H1 (cell line): ENCODE measurements around the gene WIPF3. TPM values are rescaled to one million over a fixed set of nuclear protein-coding genes. Genes with fewer than 3 reads are reported as not detected.

ENCODE experiments used
- CTCF ChIA-PET: fragments of 300-600 bp; sonication (Branson Sonifier 250); formaldehyde crosslinking; loops from one replicate; lab custom pipeline; 2021; ENCODE audit not compliant: partially characterized antibody; lab: Charles Lee
- POLR2A ChIA-PET: fragments of 300-600 bp; sonication (Branson Sonifier 250); formaldehyde crosslinking; loops from one replicate; lab custom pipeline; 2021; ENCODE audit warnings: inconsistent platforms; ENCODE audit not compliant: partially characterized antibody; lab: Charles Lee
- DNase-seq, 2 experiments: peaks; one replicate each; pipeline versions ENCODE4 v3.0.0 to v3.0.0-alpha.2; 2010 to 2022; ENCODE audit warnings: low spot score in 2 of 2, low read depth in 1 of 2, mixed read lengths in 1 of 2
- FAIRE-seq: peaks from 2 replicates; lab custom pipeline; 2011; peaks lifted over from hg19 to GRCh38; lab: Jason Lieb, UNC
- H2AFZ ChIP-seq: 2 replicates; pipeline ENCODE4 v1.8.1; 2012; ENCODE audit warnings: low read length, inconsistent platforms
- H2AK5ac ChIP-seq: 2 replicates; pipeline ENCODE4 v1.6.1; 2013; ENCODE audit warnings: low read depth, low read length
- H2BK120ac ChIP-seq: replicated peaks from 2 replicates; pipeline ENCODE3; 2013; ENCODE audit warnings: low read depth, low read length, inconsistent platforms
- H2BK12ac ChIP-seq: 2 replicates; pipeline ENCODE4 v1.6.1; 2013; ENCODE audit warnings: low read depth, low read length
- H2BK15ac ChIP-seq: 2 replicates; pipeline ENCODE4 v1.6.1; 2013; ENCODE audit warnings: low read length
- H2BK20ac ChIP-seq: 2 replicates; pipeline ENCODE4 v1.6.1; 2013; ENCODE audit warnings: low read length
- H2BK5ac ChIP-seq: 2 replicates; pipeline ENCODE4 v1.6.1; 2013; ENCODE audit warnings: low read depth, low read length
- H3K14ac ChIP-seq: 2 replicates; pipeline ENCODE4 v1.6.1; 2013; ENCODE audit warnings: inconsistent platforms; ENCODE audit not compliant: insufficient read length
- H3K18ac ChIP-seq: 2 replicates; pipeline ENCODE4 v1.6.1; 2013; ENCODE audit warnings: low read length; ENCODE audit errors: extremely low read depth
- H3K23ac ChIP-seq: 2 replicates; pipeline ENCODE4 v1.6.1; 2013; ENCODE audit warnings: inconsistent platforms; ENCODE audit not compliant: insufficient read length
- H3K23me2 ChIP-seq: 2 replicates; pipeline ENCODE4 v1.6.1; 2013; ENCODE audit warnings: low read depth, low read length
- H3K27ac ChIP-seq: 2 replicates; pipeline ENCODE4 v1.6.1; 2011; ENCODE audit warnings: low read depth, low read length, inconsistent platforms
- H3K27me3 ChIP-seq, 4 experiments: replicated peaks in 1 of 4; 1 replicate in 1 of 4; 2 replicates in 3 of 4; pipeline versions ENCODE4 v1.6.1 to v1.8.1; 2011 to 2013; ENCODE audit warnings: low read length in 3 of 4, mild to moderate bottlenecking in 3 of 4, inconsistent platforms in 2 of 4, mixed read lengths in 2 of 4, moderate library complexity in 1 of 4; ENCODE audit not compliant: control insufficient read depth in 3 of 4, insufficient read depth in 3 of 4; ENCODE audit errors: extremely low read depth in 1 of 4
- H3K36me3 ChIP-seq, 4 experiments: 2 replicates each; pipeline versions ENCODE4 v1.6.1 to v1.8.1; 2011 to 2013; ENCODE audit warnings: mild to moderate bottlenecking in 4 of 4, low read length in 3 of 4, moderate library complexity in 2 of 4, control low read depth in 1 of 4, inconsistent platforms in 1 of 4; ENCODE audit not compliant: insufficient read depth in 4 of 4, control insufficient read depth in 2 of 4
- H3K4ac ChIP-seq: replicated peaks from 2 replicates; pipeline ENCODE3; 2013; ENCODE audit warnings: low read length, low read depth, mixed read lengths, inconsistent platforms; ENCODE audit not compliant: insufficient read length
- H3K4me1 ChIP-seq, 4 experiments: replicated peaks in 1 of 4; 1 replicate in 1 of 4; 2 replicates in 3 of 4; pipeline versions ENCODE4 v1.6.1 to v1.8.1; 2011 to 2013; ENCODE audit warnings: low read length in 3 of 4, inconsistent platforms in 2 of 4, mixed read lengths in 1 of 4; ENCODE audit not compliant: insufficient read depth in 4 of 4, control insufficient read depth in 3 of 4
- H3K4me2 ChIP-seq, 2 experiments: 2 replicates each; pipeline versions ENCODE4 v1.6.1 to v1.8.1; 2011 to 2013; ENCODE audit warnings: low read depth in 2 of 2, low read length in 2 of 2, control low read depth in 1 of 2, inconsistent platforms in 1 of 2, mild to moderate bottlenecking in 1 of 2; ENCODE audit not compliant: insufficient read depth in 1 of 2
- H3K4me3 ChIP-seq, 4 experiments: fragments of 200-600, 300-600 bp in 1 of 4; sonication (generic), shearing (Covaris generic), sonication (Bioruptor Twin) in 1 of 4; 2 replicates each; pipeline versions ENCODE4 v1.5.1 to v1.8.1; 2011 to 2016; ENCODE audit warnings: low read length in 4 of 4, low read depth in 3 of 4, control low read depth in 2 of 4, inconsistent platforms in 2 of 4, mild to moderate bottlenecking in 2 of 4, mixed read lengths in 1 of 4, moderate library complexity in 1 of 4; ENCODE audit not compliant: insufficient read depth in 2 of 4; ENCODE audit errors: extremely low read depth in 1 of 4
- H3K56ac ChIP-seq: replicated peaks from 2 replicates; pipeline ENCODE3; 2013; ENCODE audit warnings: low read depth, mild to moderate bottlenecking, mixed read lengths, low read length, inconsistent platforms; ENCODE audit not compliant: insufficient read length
- H3K79me1 ChIP-seq: 2 replicates; pipeline ENCODE4 v1.6.1; 2013; ENCODE audit warnings: low read depth, low read length, control low read depth
- H3K79me2 ChIP-seq, 2 experiments: 2 replicates each; pipeline versions ENCODE4 v1.6.1 to v1.8.1; 2012 to 2013; ENCODE audit warnings: low read length in 2 of 2, mild to moderate bottlenecking in 2 of 2, inconsistent platforms in 1 of 2; ENCODE audit not compliant: insufficient read depth in 2 of 2, control insufficient read depth in 1 of 2
- H3K9ac ChIP-seq, 4 experiments: replicated peaks in 1 of 4; 1 replicate in 1 of 4; 2 replicates in 3 of 4; pipeline versions ENCODE4 v1.6.1 to v1.8.1; 2011 to 2013; ENCODE audit warnings: low read depth in 3 of 4, low read length in 3 of 4, control low read depth in 2 of 4, mild to moderate bottlenecking in 2 of 4, moderate library complexity in 2 of 4, inconsistent platforms in 1 of 4; ENCODE audit errors: extremely low read depth in 1 of 4
- H3K9me3 ChIP-seq, 2 experiments: 2 replicates each; pipeline versions ENCODE4 v1.6.1 to v1.8.1; 2012 to 2013; ENCODE audit warnings: mild to moderate bottlenecking in 2 of 2, moderate library complexity in 2 of 2, control low read depth in 1 of 2, inconsistent platforms in 1 of 2, low read depth in 1 of 2, low read length in 1 of 2, mixed read lengths in 1 of 2; ENCODE audit not compliant: insufficient read depth in 2 of 2
- H4K20me1 ChIP-seq, 2 experiments: replicated peaks in 1 of 2; 2 replicates each; pipeline versions ENCODE3 to v1.8.1; 2011 to 2013; ENCODE audit warnings: inconsistent platforms in 2 of 2, low read length in 2 of 2, mild to moderate bottlenecking in 1 of 2; ENCODE audit not compliant: insufficient read depth in 2 of 2, control insufficient read depth in 1 of 2
- H4K5ac ChIP-seq: 2 replicates; pipeline ENCODE4 v1.6.1; 2013; ENCODE audit warnings: low read length, low read depth, mixed read lengths, inconsistent platforms; ENCODE audit not compliant: insufficient read length
- H4K8ac ChIP-seq: 2 replicates; pipeline ENCODE4 v1.8.0; 2013; ENCODE audit warnings: mild to moderate bottlenecking, moderate library complexity, low read length, inconsistent platforms; ENCODE audit not compliant: insufficient read depth; ENCODE audit errors: extremely low read depth
- H4K91ac ChIP-seq: replicated peaks from 2 replicates; pipeline ENCODE3; 2013; ENCODE audit warnings: low read length, mixed read lengths, inconsistent platforms; ENCODE audit not compliant: insufficient read length
- BACH1 ChIP-seq: IDR thresholded peaks from 2 replicates; pipeline ENCODE4 v1.6.1; 2012; ENCODE audit warnings: low read length, improper control_type of control experiment
- EZH2 ChIP-seq: fragments of 200-600 bp; sonication (generic); IDR thresholded peaks from 2 replicates; pipeline ENCODE4 v1.7.1; 2012; ENCODE audit warnings: low read depth, mild to moderate bottlenecking, moderate library complexity, low read length, inconsistent platforms; ENCODE audit not compliant: severe bottlenecking
- JUND ChIP-seq: IDR thresholded peaks from 2 replicates; pipeline ENCODE4 v1.6.1; 2011; ENCODE audit warnings: mild to moderate bottlenecking, improper control_type of control experiment, low read length
- RAD21 ChIP-seq, 2 experiments: IDR thresholded peaks in 1 of 2; conservative IDR thresholded peaks in 1 of 2; 2 replicates each; pipeline ENCODE4 v1.6.1; 2011; ENCODE audit warnings: low read depth in 2 of 2, low read length in 2 of 2, improper control_type of control experiment in 1 of 2, inconsistent platforms in 1 of 2, mild to moderate bottlenecking in 1 of 2, moderate library complexity in 1 of 2
- RBBP5 ChIP-seq: IDR thresholded peaks from 2 replicates; pipeline ENCODE4 v1.7.1; 2012; ENCODE audit warnings: low read depth, mild to moderate bottlenecking, inconsistent platforms, low read length, moderate library complexity, borderline replicate concordance
- RXRA ChIP-seq: IDR thresholded peaks from 2 replicates; pipeline ENCODE4 v1.6.1; 2011; ENCODE audit warnings: low read depth, mild to moderate bottlenecking, low read length, moderate library complexity; ENCODE audit not compliant: insufficient read depth
- SIN3A ChIP-seq, 2 experiments: IDR thresholded peaks in 1 of 2; conservative IDR thresholded peaks in 1 of 2; 2 replicates each; pipeline ENCODE4 v1.6.1; 2011 to 2012; ENCODE audit warnings: low read length in 2 of 2, improper control_type of control experiment in 1 of 2, low read depth in 1 of 2, mild to moderate bottlenecking in 1 of 2
- SP2 ChIP-seq: IDR thresholded peaks from 2 replicates; pipeline ENCODE4 v1.6.1; 2012; ENCODE audit warnings: mild to moderate bottlenecking, low read length, inconsistent platforms
- SUZ12 ChIP-seq: fragments of 200-600 bp; sonication (generic); IDR thresholded peaks from 2 replicates; pipeline ENCODE4 v1.6.1; 2012; ENCODE audit warnings: mild to moderate bottlenecking, inconsistent platforms, low read length, moderate library complexity, mixed read lengths
- TCF12 ChIP-seq: IDR thresholded peaks from 2 replicates; pipeline ENCODE4 v1.6.1; 2011; ENCODE audit warnings: low read depth, mild to moderate bottlenecking, low read length
- USF2 ChIP-seq: IDR thresholded peaks from 2 replicates; pipeline ENCODE4 v1.6.1; 2011; ENCODE audit warnings: low read length, improper control_type of control experiment
- WGBS, 2 experiments: shearing (Covaris generic) in 1 of 2; methylation state at CpG; one replicate each; pipeline versions ENCODE4 v1.1.6 to v1.1.7; 2013 to 2015; ENCODE audit warnings: low lambda C conversion rate in 2 of 2, mixed read lengths in 2 of 2, inconsistent platforms in 1 of 2, low coverage in 1 of 2, missing lambda C conversion rate in 1 of 2; ENCODE audit not compliant: insufficient replicate concordance in 2 of 2, insufficient coverage in 1 of 2, insufficient read length in 1 of 2; ENCODE audit errors: extremely low coverage in 1 of 2, missing lambda C conversion rate in 1 of 2; 5-methylcytosine and 5-hydroxymethylcytosine counted together
- polyA plus RNA-seq, 7 experiments: library from polyadenylated mRNA; depleted of rRNA in 3 of 7; stranded (reverse) in 5 of 7; unstranded in 2 of 7; fragments of >200 nt in 5 of 7; fragments of 200-250 nt in 2 of 7; gene quantifications; 1 replicate in 5 of 7; 2 replicates in 1 of 7; 4 replicates in 1 of 7; pipeline versions ENCODE4 v1.2.1 to v1.2.3, GENCODE V29; 2011 to 2013; ENCODE audit warnings: missing spikeins in 2 of 7, mixed read lengths in 2 of 7
- total RNA-seq: library from RNA; stranded (reverse); fragmentation: NEBNext Ultra II Directional; extraction: Animal tissue kit (Norgen Biotek cat#: 25700); gene quantifications from 2 replicates; pipeline ENCODE4 v1.2.1, GENCODE V29; 2021

WIPF3 gene
- total and polyA plus RNA-seq, 2 of the 8 experiments (the other 6 are each of a cell fraction or from before 2014, with no cell fraction given): 5.0 to 12.1 TPM

DNA sequence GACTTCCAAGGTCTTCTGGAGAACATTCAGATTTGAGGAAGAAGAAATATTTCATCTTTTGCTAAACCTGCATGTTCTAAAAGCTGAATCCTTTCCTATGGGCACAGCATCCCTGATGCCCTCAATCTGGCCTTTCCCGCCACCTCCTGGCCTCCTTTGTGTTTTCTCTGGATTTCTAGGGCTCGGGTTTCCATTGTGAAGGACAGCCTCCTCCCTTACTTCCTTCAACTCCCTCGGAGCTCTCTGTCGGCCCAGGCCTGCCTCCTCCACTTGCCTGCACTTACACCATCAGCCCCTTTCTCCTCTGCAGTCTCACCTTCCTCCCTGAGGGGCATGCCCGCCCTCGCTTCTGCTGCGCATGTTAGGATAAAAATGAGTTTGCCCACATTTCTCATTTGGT, 75.4 kb downstream of the WIPF3 start:
- H3K23ac ChIP-seq: no peak overlapping the region
- 0 out of 4 replicates have a peak, but pooled peaks cover 0 to 3% of the 10 kb centered on the region in 2 experiments for H3K79me2 ChIP-seq
- H3K9me3 ChIP-seq: no peaks in the 10 kb centered on the region
- H2AFZ ChIP-seq: peak overlapping the region; percentile 77; the same call in 1 of the 2 replicates
- peak overlapping the region; percentile 41; the same call in 1 of the 2 replicates for H2BK12ac ChIP-seq
- 22% methylated on average over 7 of the region's 7 CpGs; no CpG with 5 or more reads in 1 of the 2 experiments for WGBS, 2 experiments
- H3K4me2 ChIP-seq: peak overlapping the region; percentile 37 to 41; a peak in 2 of 4 replicates
- H2BK20ac ChIP-seq: no peak overlapping the region
- H4K91ac ChIP-seq: no peak overlapping the region
- 0 out of 2 replicates have a peak overlapping the region, but pooled peaks have one; percentile 44 for H3K18ac ChIP-seq
- H3K36me3 ChIP-seq: no peaks in the 10 kb centered on the region
- no peak overlapping the region for H3K4ac ChIP-seq
- no peak overlapping the region for H3K9ac ChIP-seq
- no peaks in the 10 kb centered on the region for H3K27me3 ChIP-seq
- DNase-seq (peak; percentile 29 to 61), FAIRE-seq (peak; percentile 84)
- no peak overlapping the region for H3K27ac ChIP-seq
- no peak overlapping the region for H4K5ac ChIP-seq
- no peak overlapping the region for H3K14ac ChIP-seq
- H3K23me2 ChIP-seq: peaks cover 10% of the 10 kb centered on the region
- H4K8ac ChIP-seq: no peak overlapping the region
- H3K79me1 ChIP-seq: no peaks in the 10 kb centered on the region; the same call in 1 of the 2 replicates
- 0 out of 2 replicates have a peak overlapping the region, but pooled peaks have one; percentile 36 for H2BK5ac ChIP-seq
- H2BK120ac ChIP-seq: no peak overlapping the region
- H3K56ac ChIP-seq: no peak overlapping the region
- H3K4me1 ChIP-seq: peaks cover 7 to 15% (median 15%) of the 10 kb centered on the region in 4 experiments
- no peak overlapping the region for H3K4me3 ChIP-seq
- ChIA-PET POLR2A (interaction anchor here (1.2 to 1.6 kb wide), 2 partner anchors 10 to 240 kb away, joined by 3 read pairs; no protein-coding TSS in a partner anchor), CTCF (interaction anchor here (0.9 to 5.2 kb wide), 18 partner anchors 10 to 400 kb away, joined by 3 to 18 read pairs (median 3); no protein-coding TSS in a partner anchor)
- H2AK5ac ChIP-seq: no peak overlapping the region
- H4K20me1 ChIP-seq: no peaks in the 10 kb centered on the region
- H2BK15ac ChIP-seq: no peak overlapping the region
- TF ChIP-seq RBBP5: no peak
- TF ChIP-seq EZH2: no peak
- TF ChIP-seq TCF12: no peak
- no peak for TF ChIP-seq JUND
- TF ChIP-seq SUZ12: no peak
- TF ChIP-seq BACH1: no peak
- no peak for TF ChIP-seq SIN3A (conservative IDR thresholded peaks at IDR 0.05 in 1 of 2, IDR thresholded peaks at IDR 0.05 in 1 of 2; ENCODE audit: low read depth in 1 of 2, low read length in 2 of 2)
- TF ChIP-seq USF2: no peak
- TF ChIP-seq RXRA: 0 out of 2 replicates have a peak, but pooled peaks have one; percentile 11
- no peak for TF ChIP-seq SP2
- TF ChIP-seq RAD21 (IDR thresholded peaks at IDR 0.05 in 1 of 2, conservative IDR thresholded peaks at IDR 0.05 in 1 of 2; ENCODE audit: low read depth in 2 of 2, low read length in 2 of 2): peak; percentile 61 to 72
